PFSK-1 (cell line): ENCODE results near the gene TFG.

Experiments
- FOXP2 ChIP-seq: optimal IDR thresholded peaks from 2 replicates; pipeline ENCODE3; 2011; ENCODE audit warnings: borderline replicate concordance, control low read depth, inconsistent platforms; ENCODE audit not compliant: insufficient read depth; ENCODE audit errors: extremely low read length, extremely low read depth
- POLR2AphosphoS5 ChIP-seq: IDR thresholded peaks from 2 replicates; pipeline ENCODE4 v1.6.1; 2012; ENCODE audit warnings: low read depth, mild to moderate bottlenecking, control low read depth, low read length, moderate library complexity
- REST ChIP-seq, 2 experiments: IDR thresholded peaks; 2 replicates each; pipeline versions ENCODE4 v1.6.1 to v1.8.0; 2011 to 2012; ENCODE audit warnings: low read depth in 2 of 2, low read length in 2 of 2, control low read depth in 1 of 2, inconsistent platforms in 1 of 2, mild to moderate bottlenecking in 1 of 2, moderate library complexity in 1 of 2; ENCODE audit not compliant: insufficient read depth in 1 of 2
- SIN3A ChIP-seq: IDR thresholded peaks from 2 replicates; pipeline ENCODE4 v1.6.1; 2012; ENCODE audit warnings: mild to moderate bottlenecking, low read length, moderate library complexity, borderline replicate concordance; ENCODE audit not compliant: insufficient read depth
- TAF1 ChIP-seq: IDR thresholded peaks from 2 replicates; pipeline ENCODE4 v1.6.1; 2012; ENCODE audit warnings: low read length, control low read depth, borderline replicate concordance; ENCODE audit not compliant: insufficient read depth

Gene TFG

GRCh38 chr3:100775669-100776068, 66.4 kb downstream of the TFG start:
- TF ChIP-seq SIN3A (no peak), TAF1 (no peak), POLR2AphosphoS5 (no peak), REST (IDR thresholded peaks at IDR 0.05; ENCODE audit: insufficient read depth in 1 of 2, low read depth in 2 of 2, low read length in 2 of 2) (no peak), FOXP2 (no peak)

GRCh38 chr3:100776097-100776729, 66.9 kb downstream of the TFG start:
- TF ChIP-seq FOXP2 (no peak), SIN3A (no peak), POLR2AphosphoS5 (no peak), REST (IDR thresholded peaks at IDR 0.05; ENCODE audit: insufficient read depth in 1 of 2, low read depth in 2 of 2, low read length in 2 of 2) (no peak), TAF1 (no peak)

GRCh38 chr3:100776746-100777145, 67.5 kb downstream of the TFG start:
- TF ChIP-seq SIN3A (no peak), POLR2AphosphoS5 (no peak), FOXP2 (no peak), TAF1 (no peak)

GRCh38 chr3:100777271-100777670, 68.0 kb downstream of the TFG start:
- TF ChIP-seq POLR2AphosphoS5 (no peak), FOXP2 (no peak), TAF1 (no peak), SIN3A (no peak), REST (IDR thresholded peaks at IDR 0.05; ENCODE audit: insufficient read depth in 1 of 2, low read depth in 2 of 2, low read length in 2 of 2) (no peak)

- TF ChIP-seq TAF1, result no peak
These were observed 70.2 kb downstream of the TFG start for GRCh38 chr3:100779480-100779879.

GRCh38 chr3:100780071-100780622, 70.9 kb downstream of the TFG start:
- no peak for TF ChIP-seq SIN3A
- no peak for TF ChIP-seq REST (IDR thresholded peaks at IDR 0.05; ENCODE audit: insufficient read depth in 1 of 2, low read depth in 2 of 2, low read length in 2 of 2)
- no peak for TF ChIP-seq FOXP2
- no peak for TF ChIP-seq POLR2AphosphoS5
- TF ChIP-seq TAF1, result no peak
